ENCODE data around the gene CRABP2. TPM values are rescaled to one million over a fixed set of nuclear protein-coding genes. Genes with fewer than 3 reads are reported as not detected.

The CRABP2 gene
- total RNA-seq, 1 donor from 2014 or later = 606 TPM

DNA sequence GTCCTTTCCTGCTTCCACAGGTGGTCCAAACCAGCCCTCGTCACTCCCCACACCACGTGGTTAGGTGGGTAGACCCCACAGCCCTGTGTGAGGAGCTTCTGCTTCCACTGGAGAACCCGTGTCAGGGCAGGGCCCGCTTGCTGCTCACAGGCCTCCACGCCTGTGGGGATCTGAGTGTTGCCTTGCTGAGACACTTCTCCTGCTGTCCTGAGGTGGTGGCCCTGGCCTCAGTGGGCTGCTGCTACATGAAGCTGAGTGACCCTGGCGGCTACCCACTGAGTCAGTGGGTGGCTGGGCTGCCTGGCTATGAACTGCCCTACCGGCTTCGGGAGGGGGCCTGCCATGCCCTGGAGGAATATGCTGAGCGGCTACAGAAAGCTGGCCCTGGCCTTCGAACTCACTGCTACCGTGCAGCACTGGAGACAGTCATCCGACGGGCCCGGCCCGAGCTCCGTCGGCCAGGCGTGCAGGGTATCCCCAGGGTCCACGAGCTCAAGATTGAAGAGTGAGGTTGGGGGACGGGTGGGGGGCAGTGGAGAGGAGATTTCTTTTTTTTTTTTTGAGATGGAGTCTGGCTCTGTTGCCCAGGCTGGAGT is 28.7 kb upstream of the CRABP2 start:
- DNase-seq (ENCODE audit: low read depth, low spot score) = no peak
- Mint-ChIP-seq H3K4me1 (peaks cover 18% of the 10 kb centered on the region), H3K36me3 (ENCODE audit: low read depth) (no peaks in the 10 kb centered on the region), H3K27ac (ENCODE audit: unreplicated experiment) (no peak overlapping the region), H3K27me3 (ENCODE audit: low read depth) (no peaks in the 10 kb centered on the region), H3K9me3 (no peaks in the 10 kb centered on the region), H3K4me3 (no peak overlapping the region)
- TF ChIP-seq, protein P1, sequence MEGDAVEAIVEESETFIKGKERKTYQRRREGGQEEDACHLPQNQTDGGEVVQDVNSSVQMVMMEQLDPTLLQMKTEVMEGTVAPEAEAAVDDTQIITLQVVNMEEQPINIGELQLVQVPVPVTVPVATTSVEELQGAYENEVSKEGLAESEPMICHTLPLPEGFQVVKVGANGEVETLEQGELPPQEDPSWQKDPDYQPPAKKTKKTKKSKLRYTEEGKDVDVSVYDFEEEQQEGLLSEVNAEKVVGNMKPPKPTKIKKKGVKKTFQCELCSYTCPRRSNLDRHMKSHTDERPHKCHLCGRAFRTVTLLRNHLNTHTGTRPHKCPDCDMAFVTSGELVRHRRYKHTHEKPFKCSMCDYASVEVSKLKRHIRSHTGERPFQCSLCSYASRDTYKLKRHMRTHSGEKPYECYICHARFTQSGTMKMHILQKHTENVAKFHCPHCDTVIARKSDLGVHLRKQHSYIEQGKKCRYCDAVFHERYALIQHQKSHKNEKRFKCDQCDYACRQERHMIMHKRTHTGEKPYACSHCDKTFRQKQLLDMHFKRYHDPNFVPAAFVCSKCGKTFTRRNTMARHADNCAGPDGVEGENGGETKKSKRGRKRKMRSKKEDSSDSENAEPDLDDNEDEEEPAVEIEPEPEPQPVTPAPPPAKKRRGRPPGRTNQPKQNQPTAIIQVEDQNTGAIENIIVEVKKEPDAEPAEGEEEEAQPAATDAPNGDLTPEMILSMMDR (conservative IDR thresholded peaks at IDR 0.05) = no peak

DNA sequence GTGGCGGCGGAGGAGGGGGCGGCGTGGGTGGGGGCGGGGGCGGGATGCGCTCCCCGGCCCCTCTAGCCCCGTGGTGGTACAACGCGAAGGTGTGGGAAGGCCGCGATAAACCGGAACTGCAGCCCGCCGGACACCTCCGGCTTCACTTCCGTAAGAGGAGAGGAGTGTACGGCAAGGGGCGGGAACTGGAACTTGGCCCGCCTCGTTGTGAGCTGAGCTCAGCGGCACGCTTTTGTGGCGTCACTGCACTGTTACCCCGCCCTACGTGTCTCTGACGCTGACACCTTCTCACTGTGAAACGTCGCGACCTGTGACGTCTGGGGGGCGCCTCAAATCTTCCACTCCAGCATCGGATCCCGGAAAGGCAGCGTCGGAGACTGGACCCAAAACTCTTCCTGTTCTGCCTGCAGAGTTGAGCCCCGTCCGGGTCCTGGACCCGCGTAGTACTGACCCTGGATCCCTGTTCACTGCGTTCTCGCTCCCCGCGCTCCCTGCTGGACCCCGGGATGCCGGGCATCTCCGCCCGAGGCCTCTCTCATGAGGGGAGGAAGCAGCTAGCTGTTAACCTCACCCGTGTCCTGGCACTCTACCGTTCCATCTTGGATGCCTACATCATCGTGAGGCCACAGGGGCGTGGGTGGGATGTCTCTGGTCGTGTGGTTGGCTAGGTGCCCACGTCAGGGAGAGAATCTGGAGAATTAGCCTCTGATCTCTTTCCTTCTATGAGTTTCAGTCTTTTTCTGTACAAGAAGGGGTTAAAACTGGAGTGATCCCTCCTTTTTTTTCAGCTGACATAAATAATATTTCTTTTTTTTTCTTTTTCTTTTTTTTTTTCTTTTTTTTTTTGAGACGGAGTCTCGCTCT is 23.4 kb upstream of the CRABP2 start, which contains the start of gene ISG20L2:
ISG20L2 (minus strand) TSS at position 168 of the 864 bp plus-strand sequence. CDS start 1,114 bp downstream, outside the sequence.
- Mint-ChIP-seq H3K36me3 (ENCODE audit: low read depth) (peaks cover under 1% of the 10 kb centered on the region), H3K4me1 (peaks cover 20% of the 10 kb centered on the region), H3K4me3 (no peak within 1 kb of the TSS), H3K27me3 (ENCODE audit: low read depth) (no peaks in the 10 kb centered on the region), H3K27ac (ENCODE audit: unreplicated experiment) (peak within 1 kb of the TSS; percentile 97), H3K9me3 (no peaks in the 10 kb centered on the region)
- peak; percentile 76 for DNase-seq (ENCODE audit: low read depth, low spot score)
- TF ChIP-seq, protein P1 (conservative IDR thresholded peaks at IDR 0.05) = no peak

DNA sequence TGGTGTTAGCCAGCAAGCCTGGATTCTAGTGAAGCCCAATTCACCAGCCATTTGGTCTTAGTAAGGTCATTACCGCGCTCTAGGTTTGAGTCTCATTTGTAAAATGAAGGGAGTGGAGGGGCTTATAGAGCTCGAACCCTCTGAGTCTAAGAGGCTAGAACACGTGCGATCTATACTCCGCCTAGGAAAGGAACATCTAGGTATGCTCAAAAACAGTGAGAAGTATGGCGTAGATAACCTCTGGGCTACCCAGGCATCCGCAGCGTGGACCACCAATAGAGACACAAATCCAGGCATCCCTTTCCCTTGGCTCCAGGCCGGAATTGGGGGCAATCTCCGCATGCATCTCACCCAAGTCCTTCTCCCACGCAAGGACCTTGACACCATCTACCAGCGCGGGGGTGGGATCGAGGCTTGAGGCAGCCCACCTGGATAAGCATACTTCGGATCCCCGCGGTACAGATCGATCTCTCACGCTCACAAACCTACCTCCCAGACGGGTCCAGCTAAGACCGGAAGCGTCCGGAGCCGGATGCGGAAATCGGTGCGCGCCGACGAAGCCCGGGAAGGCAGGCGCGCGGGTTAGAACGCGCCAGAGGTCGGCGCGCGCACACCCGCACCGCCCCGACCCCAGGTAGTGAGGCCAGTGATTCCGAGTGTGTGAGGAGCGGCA is 22.7 kb upstream of the CRABP2 start, which contains the start of gene METTL25B:
METTL25B (plus strand) TSS at position 544 of the 673 bp plus-strand sequence. CDS start 636 bp downstream, outside the sequence.
- Mint-ChIP-seq H3K27ac (ENCODE audit: unreplicated experiment) (peak within 1 kb of the TSS; percentile 97), H3K9me3 (no peaks in the 10 kb centered on the region), H3K36me3 (ENCODE audit: low read depth) (peaks cover 7% of the 10 kb centered on the region), H3K27me3 (ENCODE audit: low read depth) (no peaks in the 10 kb centered on the region), H3K4me1 (peaks cover 24% of the 10 kb centered on the region), H3K4me3 (no peak within 1 kb of the TSS)
- TF ChIP-seq, protein P1 (conservative IDR thresholded peaks at IDR 0.05) = no peak
- DNase-seq (ENCODE audit: low read depth, low spot score) = peak; percentile 68

DNA sequence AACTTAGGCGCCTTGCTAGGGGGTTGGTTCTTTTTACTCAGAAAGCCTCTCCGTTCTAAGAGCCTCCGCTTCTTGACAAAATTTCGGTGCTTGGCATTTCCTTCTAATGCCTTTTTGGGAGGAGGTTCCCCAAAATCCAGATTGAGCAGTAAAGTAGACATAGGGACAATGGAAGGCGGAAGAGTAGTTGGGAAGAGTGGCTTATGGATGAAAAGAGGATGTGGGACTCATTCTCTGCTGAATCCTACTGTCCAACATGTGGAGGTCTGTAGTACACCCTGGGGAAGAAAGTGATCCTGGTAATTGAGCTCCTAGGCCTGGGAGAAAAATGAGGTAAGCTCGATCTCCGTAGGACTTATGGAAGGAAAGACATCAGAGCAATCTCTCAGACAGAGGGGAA is 22.1 kb upstream of the CRABP2 start:
- Mint-ChIP-seq H3K4me1 (peaks cover 24% of the 10 kb centered on the region), H3K4me3 (no peak overlapping the region), H3K27me3 (ENCODE audit: low read depth) (no peaks in the 10 kb centered on the region), H3K9me3 (no peaks in the 10 kb centered on the region), H3K36me3 (ENCODE audit: low read depth) (peaks cover 7% of the 10 kb centered on the region), H3K27ac (ENCODE audit: unreplicated experiment) (peak overlapping the region; percentile 97)
- no peak for DNase-seq (ENCODE audit: low read depth, low spot score)
- TF ChIP-seq, protein P1 (conservative IDR thresholded peaks at IDR 0.05) = no peak

DNA sequence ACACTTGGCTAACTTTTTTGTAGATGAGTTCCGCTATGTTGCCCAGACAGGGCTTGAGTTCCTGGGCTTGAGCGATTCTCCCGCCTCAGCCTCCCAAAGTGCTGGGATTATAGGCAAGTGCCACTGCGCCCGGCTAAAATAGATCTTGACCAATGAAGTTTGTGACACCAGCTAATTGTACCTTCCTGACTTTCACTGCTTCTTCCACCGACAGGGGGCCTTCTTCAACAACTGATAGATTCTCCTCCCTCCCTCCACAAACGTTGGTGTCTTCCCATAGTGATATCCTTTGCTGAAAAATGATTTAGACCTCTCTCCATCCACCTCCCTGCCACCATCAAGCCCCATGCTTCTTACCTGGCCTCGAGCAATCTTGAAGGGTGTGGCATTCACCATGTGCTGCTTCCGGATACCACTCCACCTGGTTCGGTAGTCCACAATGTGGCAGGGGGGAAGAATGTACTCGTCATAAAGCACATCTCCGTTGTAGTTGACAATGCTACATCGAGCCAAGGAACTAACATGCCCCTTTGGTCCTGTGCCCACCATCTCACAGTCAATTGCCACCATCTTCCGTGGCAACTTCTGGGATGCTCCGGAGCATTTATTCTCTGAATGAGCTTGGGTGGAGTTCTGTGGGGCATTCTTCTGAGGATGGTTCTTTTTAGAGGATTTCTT is 21.3 kb upstream of the CRABP2 start:
- Mint-ChIP-seq H3K27me3 (ENCODE audit: low read depth) (no peaks in the 10 kb centered on the region), H3K36me3 (ENCODE audit: low read depth) (peaks cover 7% of the 10 kb centered on the region), H3K27ac (ENCODE audit: unreplicated experiment) (no peak overlapping the region), H3K9me3 (no peaks in the 10 kb centered on the region), H3K4me1 (peaks cover 24% of the 10 kb centered on the region), H3K4me3 (no peak overlapping the region)
- TF ChIP-seq, protein P1 (conservative IDR thresholded peaks at IDR 0.05) = peak; percentile 67
- peak; percentile 61 for DNase-seq (ENCODE audit: low read depth, low spot score)
